Subcutaneous abdominal adipose tissue (tissue), 5 donors: ENCODE measurements around the gene PPIL6.

ENCODE experiments used
- H3K27ac ChIP-seq: one replicate; pipeline ENCODE4 v1.7.0; 2013; ENCODE audit warnings: low read depth, mild to moderate bottlenecking, inconsistent platforms, low read length, moderate library complexity
- H3K27me3 ChIP-seq, 5 donors: one replicate each; pipeline ENCODE4 v1.7.0; 2013; ENCODE audit warnings: low read length in 5 of 5, inconsistent platforms in 1 of 5; ENCODE audit not compliant: control insufficient read depth in 5 of 5, insufficient read depth in 4 of 5
- H3K36me3 ChIP-seq, 5 donors: one replicate each; pipeline ENCODE4 v1.7.0; 2013; ENCODE audit warnings: low read length in 5 of 5; ENCODE audit not compliant: control insufficient read depth in 5 of 5, insufficient read depth in 5 of 5
- H3K4me1 ChIP-seq, 5 donors: one replicate each; pipeline ENCODE4 v1.7.0; 2013; ENCODE audit warnings: low read length in 5 of 5, mild to moderate bottlenecking in 3 of 5, moderate library complexity in 1 of 5; ENCODE audit not compliant: control insufficient read depth in 5 of 5, insufficient read depth in 5 of 5
- H3K4me3 ChIP-seq, 5 donors: one replicate each; pipeline ENCODE4 v1.7.0; 2013; ENCODE audit warnings: low read length in 5 of 5, low read depth in 1 of 5
- H3K9ac ChIP-seq, 5 donors: one replicate each; pipeline ENCODE4 v1.7.0; 2013; ENCODE audit warnings: low read length in 5 of 5, mild to moderate bottlenecking in 4 of 5, moderate library complexity in 3 of 5
- H3K9me3 ChIP-seq, 5 donors: one replicate each; pipeline ENCODE4 v1.7.0; 2013; ENCODE audit warnings: low read length in 5 of 5; ENCODE audit not compliant: control insufficient read depth in 5 of 5
- donor health status: healthy.
- donor health status: healthy.
- donor health status: healthy.
- donor health status: healthy.
- donor health status: healthy.

PPIL6 gene

DNA sequence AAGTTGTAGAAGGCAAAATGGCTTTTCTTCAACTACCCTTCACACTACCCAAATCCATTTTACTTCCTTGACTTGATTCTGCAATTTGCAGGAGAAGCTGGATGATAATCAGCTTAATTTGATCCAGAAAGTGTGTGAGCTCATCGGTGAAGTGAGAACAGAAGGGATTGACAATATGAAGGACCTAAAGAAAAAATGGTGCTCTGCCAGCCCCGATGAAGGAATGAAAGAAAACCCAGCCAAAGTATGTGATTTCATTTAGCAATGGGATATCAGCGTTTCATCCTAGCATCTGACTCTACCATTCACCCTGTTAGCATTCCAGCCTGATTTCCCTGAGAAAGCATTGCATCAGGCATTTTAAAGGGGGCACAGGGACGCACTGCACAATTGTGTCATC is 99.6 kb downstream of the PPIL6 start:
- no peak overlapping the region for H3K9ac ChIP-seq
- no peak overlapping the region for H3K4me3 ChIP-seq
- H3K27ac ChIP-seq: no peak overlapping the region
- no peaks in the 10 kb centered on the region for H3K9me3 ChIP-seq
- peaks cover 4 to 28% (median 26%) of the 10 kb centered on the region in 5 donors for H3K4me1 ChIP-seq
- no peaks in the 10 kb centered on the region for H3K36me3 ChIP-seq
- H3K27me3 ChIP-seq: no peaks in the 10 kb centered on the region
